GM23338 (cell line): ENCODE measurements around the gene TTC12. TPM values are rescaled to one million over a fixed set of nuclear protein-coding genes. Genes with fewer than 3 reads are reported as not detected.

Experiments used
- ATAC-seq: fragments of 200-7000 bp; cut with Tn5 transposase; 3 replicates; pipeline ENCODE4 v1.9.1; 2020
- DNase-seq: peaks from one replicate; pipeline ENCODE4 v3.0.0-alpha.2; 2015; ENCODE audit warnings: low spot score
- H2AFZ ChIP-seq: fragments of 200-600 bp; sonication (generic); 2 replicates; pipeline ENCODE4 v1.8.0; 2016; ENCODE audit warnings: antibody characterized with exemption, mild to moderate bottlenecking, moderate library complexity
- H3F3A ChIP-seq: fragments of 200-600 bp; sonication (generic); replicated peaks from 2 replicates; pipeline ENCODE4 v1.8.0; 2017; ENCODE audit warnings: antibody characterized with exemption, mixed run types, low read depth
- H3K27ac ChIP-seq: fragments of 200-600 bp; sonication (generic); 2 replicates; pipeline ENCODE4 v1.6.1; 2016; ENCODE audit warnings: low read depth
- H3K27me3 ChIP-seq: fragments of 200-600 bp; sonication (generic); 2 replicates; pipeline ENCODE4 v1.8.0; 2016; ENCODE audit warnings: mild to moderate bottlenecking, mixed run types, moderate library complexity; ENCODE audit not compliant: insufficient read depth
- H3K36me3 ChIP-seq: fragments of 200-600 bp; sonication (generic); 2 replicates; pipeline ENCODE4 v1.8.0; 2016; ENCODE audit warnings: mild to moderate bottlenecking; ENCODE audit not compliant: insufficient read depth
- H3K4me1 ChIP-seq: fragments of 200-600 bp; sonication (generic); 2 replicates; pipeline ENCODE4 v1.8.0; 2016; ENCODE audit warnings: mild to moderate bottlenecking, moderate library complexity; ENCODE audit not compliant: insufficient read depth
- H3K4me2 ChIP-seq: fragments of 200-600 bp; sonication (generic); 2 replicates; pipeline ENCODE4 v1.7.1; 2017; ENCODE audit warnings: mixed run types
- H3K4me3 ChIP-seq: fragments of 200-600 bp; sonication (generic); 2 replicates; pipeline ENCODE4 v1.6.1; 2016; ENCODE audit warnings: mixed run types
- H3K79me2 ChIP-seq: fragments of 200-600 bp; sonication (generic); replicated peaks from 2 replicates; pipeline ENCODE4 v1.8.0; 2017; ENCODE audit warnings: mild to moderate bottlenecking; ENCODE audit not compliant: insufficient read depth
- H3K9me2 ChIP-seq: fragments of 200-600 bp; sonication (generic); 2 replicates; pipeline ENCODE4 v1.8.0; 2017; ENCODE audit not compliant: insufficient read depth
- H4K20me1 ChIP-seq: fragments of 200-600 bp; sonication (generic); replicated peaks from 2 replicates; pipeline ENCODE4 v1.8.0; 2017; ENCODE audit warnings: mild to moderate bottlenecking; ENCODE audit not compliant: insufficient read depth
- H3K27ac Mint-ChIP-seq: 2 replicates; pipeline ENCODE4 v1.8.0; 2020; ENCODE audit warnings: inconsistent platforms, mild to moderate bottlenecking, moderate library complexity, mixed read lengths
- H3K27me3 Mint-ChIP-seq: 3 replicates; pipeline ENCODE4 v1.8.0; 2022; ENCODE audit warnings: low read depth, mild to moderate bottlenecking, moderate library complexity, mixed read lengths, inconsistent platforms; ENCODE audit not compliant: insufficient read depth, poor library complexity
- H3K36me3 Mint-ChIP-seq: 3 replicates; pipeline ENCODE4 v1.8.0; 2021; ENCODE audit warnings: low read depth, mild to moderate bottlenecking, inconsistent platforms, moderate library complexity, mixed read lengths
- H3K4me1 Mint-ChIP-seq: 3 replicates; pipeline ENCODE4 v1.8.0; 2020; ENCODE audit warnings: mild to moderate bottlenecking, inconsistent platforms, mixed read lengths
- H3K4me3 Mint-ChIP-seq: 3 replicates; pipeline ENCODE4 v1.8.0; 2021; ENCODE audit warnings: moderate library complexity, mild to moderate bottlenecking, inconsistent platforms, mixed read lengths
- H3K9me3 Mint-ChIP-seq: 3 replicates; pipeline ENCODE4 v1.8.0; 2020; ENCODE audit warnings: moderate library complexity, mild to moderate bottlenecking, inconsistent platforms, mixed read lengths
- CREB1 ChIP-seq: fragments of 250-450 bp; sonication (Bioruptor Pico); IDR thresholded peaks from 2 replicates; pipeline ENCODE4 v1.5.0; 2020; ENCODE audit warnings: low read depth, mild to moderate bottlenecking, moderate library complexity
- EZH2 ChIP-seq: fragments of 200-600 bp; sonication (generic); IDR thresholded peaks from one replicate; pipeline ENCODE4 v1.8.0; 2017; ENCODE audit warnings: antibody characterized with exemption, mild to moderate bottlenecking, low read depth; ENCODE audit not compliant: unreplicated experiment
- EZH2phosphoT487 ChIP-seq: fragments of 200-600 bp; sonication (generic); IDR thresholded peaks from one replicate; pipeline ENCODE4 v1.8.1; 2018; ENCODE audit warnings: antibody characterized with exemption; ENCODE audit not compliant: unreplicated experiment
- JUNB ChIP-seq: IDR thresholded peaks from one replicate; pipeline ENCODE4 v1.6.1; 2016; ENCODE audit warnings: antibody characterized with exemption; ENCODE audit not compliant: unreplicated experiment
- NANOG ChIP-seq: IDR thresholded peaks from 2 replicates; pipeline ENCODE4 v1.6.1; 2016; ENCODE audit warnings: antibody characterized with exemption, borderline replicate concordance
- REST ChIP-seq: IDR thresholded peaks from one replicate; pipeline ENCODE4 v1.6.1; 2018; ENCODE audit warnings: antibody characterized with exemption; ENCODE audit not compliant: unreplicated experiment
- STAT1 ChIP-seq: IDR thresholded peaks from one replicate; pipeline ENCODE4 v1.6.1; 2016; ENCODE audit warnings: antibody characterized with exemption; ENCODE audit not compliant: unreplicated experiment
- ZNF114 ChIP-seq: fragments of 250-450 bp; sonication (Bioruptor Pico); IDR thresholded peaks from 2 replicates; pipeline ENCODE4 v1.5.0; 2020; ENCODE audit warnings: mild to moderate bottlenecking, moderate library complexity
- ZNF331 ChIP-seq: fragments of 250-450 bp; sonication (Bioruptor Pico); IDR thresholded peaks from 2 replicates; pipeline ENCODE4 v1.5.0; 2020; ENCODE audit warnings: low read depth, mild to moderate bottlenecking, moderate library complexity
- ZNF462 ChIP-seq: fragments of 250-450 bp; sonication (Bioruptor Pico); IDR thresholded peaks from 2 replicates; pipeline ENCODE4 v1.5.0; 2020; ENCODE audit warnings: mild to moderate bottlenecking, moderate library complexity
- polyA plus RNA-seq: library from polyadenylated mRNA; unstranded; fragments of >200 nt; fragmentation: Nextera tagmentation; extraction: Ambion mirVana; gene quantifications from 2 replicates; pipeline ENCODE4 v1.2.1, GENCODE V29; 2016
- total RNA-seq: library from RNA; depleted of rRNA; stranded (reverse); fragments of >200 nt; shearing (Covaris generic); gene quantifications from 2 replicates; pipeline ENCODE4 v1.2.3, GENCODE V29; 2014
- TF ChIP-seq, protein P1 (sequence below), 2 experiments: fragments of 200-600 bp in 1 of 2; sonication (generic) in 1 of 2; conservative IDR thresholded peaks; 2 replicates each; pipeline versions ENCODE4 v1.5.1 to v1.6.1; 2016 to 2017; ENCODE audit warnings: antibody characterized with exemption in 2 of 2, low read depth in 2 of 2, mild to moderate bottlenecking in 2 of 2, moderate library complexity in 1 of 2
- TF ChIP-seq, protein P2 (sequence below): IDR thresholded peaks from 2 replicates; pipeline ENCODE4 v1.6.1; 2016; ENCODE audit warnings: antibody characterized with exemption

TTC12 gene
- total and polyA plus RNA-seq, 2 experiments from 2014 or later = 3.4 to 12.5 TPM

DNA sequence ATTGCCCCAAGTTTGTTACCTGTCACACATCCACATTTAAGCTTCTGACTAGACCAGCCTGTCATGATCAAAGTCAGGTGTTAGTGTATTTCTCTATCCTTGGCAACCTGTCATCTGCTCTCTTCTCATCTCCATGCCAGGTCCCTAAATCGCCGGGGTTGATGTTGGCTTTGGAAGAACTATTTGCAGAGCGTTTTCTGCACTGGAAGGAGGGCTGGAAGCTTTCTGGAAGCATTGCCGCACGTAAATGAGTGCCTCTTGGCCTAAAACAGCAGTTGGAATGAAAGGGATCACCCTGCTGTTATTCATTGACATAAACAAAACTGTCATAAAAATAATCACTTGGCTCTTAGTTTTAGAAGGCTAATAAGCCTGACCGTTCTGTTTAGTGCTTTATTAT is 1.4 kb downstream of the TTC12 start (continued):
- TF ChIP-seq, protein P1, sequence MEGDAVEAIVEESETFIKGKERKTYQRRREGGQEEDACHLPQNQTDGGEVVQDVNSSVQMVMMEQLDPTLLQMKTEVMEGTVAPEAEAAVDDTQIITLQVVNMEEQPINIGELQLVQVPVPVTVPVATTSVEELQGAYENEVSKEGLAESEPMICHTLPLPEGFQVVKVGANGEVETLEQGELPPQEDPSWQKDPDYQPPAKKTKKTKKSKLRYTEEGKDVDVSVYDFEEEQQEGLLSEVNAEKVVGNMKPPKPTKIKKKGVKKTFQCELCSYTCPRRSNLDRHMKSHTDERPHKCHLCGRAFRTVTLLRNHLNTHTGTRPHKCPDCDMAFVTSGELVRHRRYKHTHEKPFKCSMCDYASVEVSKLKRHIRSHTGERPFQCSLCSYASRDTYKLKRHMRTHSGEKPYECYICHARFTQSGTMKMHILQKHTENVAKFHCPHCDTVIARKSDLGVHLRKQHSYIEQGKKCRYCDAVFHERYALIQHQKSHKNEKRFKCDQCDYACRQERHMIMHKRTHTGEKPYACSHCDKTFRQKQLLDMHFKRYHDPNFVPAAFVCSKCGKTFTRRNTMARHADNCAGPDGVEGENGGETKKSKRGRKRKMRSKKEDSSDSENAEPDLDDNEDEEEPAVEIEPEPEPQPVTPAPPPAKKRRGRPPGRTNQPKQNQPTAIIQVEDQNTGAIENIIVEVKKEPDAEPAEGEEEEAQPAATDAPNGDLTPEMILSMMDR (conservative IDR thresholded peaks at IDR 0.05; ENCODE audit: low read depth in 2 of 2) = no peak
- TF ChIP-seq EZH2 (no peak), EZH2phosphoT487 (no peak)

GRCh38 chr11:113316256-113316655 is 1.9 kb downstream of the TTC12 start:
- no peak overlapping the region for H3K4me3 Mint-ChIP-seq
- peaks cover 17% of the 10 kb centered on the region for H3K4me1 ChIP-seq
- ATAC-seq = no peak
- TF ChIP-seq EZH2 (no peak), ZNF462 (CRISPR knock-in tag) (no peak), CREB1 (CRISPR knock-in tag) (no peak), JUNB (no peak), REST (no peak), STAT1 (no peak), ZNF331 (no peak), EZH2phosphoT487 (no peak), NANOG (no peak), ZNF114 (CRISPR knock-in tag) (no peak)
- TF ChIP-seq, protein P2, sequence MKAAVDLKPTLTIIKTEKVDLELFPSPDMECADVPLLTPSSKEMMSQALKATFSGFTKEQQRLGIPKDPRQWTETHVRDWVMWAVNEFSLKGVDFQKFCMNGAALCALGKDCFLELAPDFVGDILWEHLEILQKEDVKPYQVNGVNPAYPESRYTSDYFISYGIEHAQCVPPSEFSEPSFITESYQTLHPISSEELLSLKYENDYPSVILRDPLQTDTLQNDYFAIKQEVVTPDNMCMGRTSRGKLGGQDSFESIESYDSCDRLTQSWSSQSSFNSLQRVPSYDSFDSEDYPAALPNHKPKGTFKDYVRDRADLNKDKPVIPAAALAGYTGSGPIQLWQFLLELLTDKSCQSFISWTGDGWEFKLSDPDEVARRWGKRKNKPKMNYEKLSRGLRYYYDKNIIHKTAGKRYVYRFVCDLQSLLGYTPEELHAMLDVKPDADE = no peak

More at GRCh38 chr11:113316256-113316655, 1.9 kb downstream of the TTC12 start:
- H3K36me3 Mint-ChIP-seq = peaks cover 15% of the 10 kb centered on the region; the same call in 2 of the 3 replicates
- Histone ChIP-seq H3K79me2 (no peaks in the 10 kb centered on the region), H3K36me3 (no peaks in the 10 kb centered on the region), H2AFZ (no peak overlapping the region), H3K4me2 (no peak overlapping the region), H3K27me3 (0 out of 2 replicates have a peak, but pooled peaks cover 6% of the 10 kb centered on the region), H3F3A (no peaks in the 10 kb centered on the region), H3K4me3 (no peak overlapping the region), H3K9me2 (no peaks in the 10 kb centered on the region), H4K20me1 (no peaks in the 10 kb centered on the region), H3K27ac (no peak overlapping the region)
- peaks cover 19% of the 10 kb centered on the region for H3K4me1 Mint-ChIP-seq
- no peak overlapping the region for H3K27ac Mint-ChIP-seq
- H3K27me3 Mint-ChIP-seq = peaks cover 7% of the 10 kb centered on the region
- H3K9me3 Mint-ChIP-seq = peaks cover 4% of the 10 kb centered on the region; the same call in 2 of the 3 replicates
- no peak for DNase-seq
